ENCODE data around the gene PDZRN4. TPM values are rescaled to one million over a fixed set of nuclear protein-coding genes. Genes with fewer than 3 reads are reported as not detected.
"Not testable (repeated sequence)": the region's sequence is repeated elsewhere in the genome, so short reads cannot be mapped to it uniquely, and the experiment has no call there.

PDZRN4 gene
- total RNA-seq, 4 donors from 2014 or later: 43.9 to 75.2 (median 50.6) TPM

DNA sequence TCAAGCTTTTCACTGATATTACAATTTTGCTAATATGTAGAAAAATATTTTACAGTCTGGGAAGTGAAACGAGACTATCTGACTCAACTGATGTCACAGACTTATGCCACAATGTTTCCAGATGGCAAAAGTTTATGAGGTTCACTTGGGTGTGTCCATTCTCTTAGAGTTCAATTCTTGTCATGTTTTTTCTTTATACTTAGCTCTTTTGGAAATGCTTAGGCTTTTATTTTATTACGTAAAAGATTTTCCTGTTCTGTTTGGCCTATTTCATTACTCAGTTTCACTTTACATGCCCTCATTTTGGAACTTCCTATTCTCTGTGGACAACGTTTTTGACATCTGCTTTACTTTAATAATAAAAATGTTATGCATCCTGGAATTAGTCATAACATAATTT, 2.1 kb upstream of the PDZRN4 start:
- peak overlapping the region in 1 of 4 donors; percentile 2 for H3K27ac ChIP-seq (replicated peaks in 1 of 4)
- peaks cover 0 to 7% (median 0%) of the 10 kb centered on the region in 4 donors for H3K27me3 ChIP-seq
- intact Hi-C loops (cut with DNase I): no loop called here
- 46% methylated on average over 3 of the region's 3 CpGs for WGBS
- peaks cover 5 to 44% (median 27%) of the 10 kb centered on the region in 4 donors for H3K4me1 ChIP-seq
- TF ChIP-seq POLR2A (IDR thresholded peaks at IDR 0.05; ENCODE audit: low read depth) (no peak), CTCF (IDR thresholded peaks at IDR 0.05) (no peak), POLR2AphosphoS5 (IDR thresholded peaks at IDR 0.05) (no peak), EP300 (IDR thresholded peaks at IDR 0.05) (no peak)
- H3K9me3 ChIP-seq: no peaks in the 10 kb centered on the region
- no peak for DNase-seq (ENCODE audit: extremely low spot score)
- H3K4me3 ChIP-seq: no peak overlapping the region
- no peaks in the 10 kb centered on the region for H3K36me3 ChIP-seq

DNA sequence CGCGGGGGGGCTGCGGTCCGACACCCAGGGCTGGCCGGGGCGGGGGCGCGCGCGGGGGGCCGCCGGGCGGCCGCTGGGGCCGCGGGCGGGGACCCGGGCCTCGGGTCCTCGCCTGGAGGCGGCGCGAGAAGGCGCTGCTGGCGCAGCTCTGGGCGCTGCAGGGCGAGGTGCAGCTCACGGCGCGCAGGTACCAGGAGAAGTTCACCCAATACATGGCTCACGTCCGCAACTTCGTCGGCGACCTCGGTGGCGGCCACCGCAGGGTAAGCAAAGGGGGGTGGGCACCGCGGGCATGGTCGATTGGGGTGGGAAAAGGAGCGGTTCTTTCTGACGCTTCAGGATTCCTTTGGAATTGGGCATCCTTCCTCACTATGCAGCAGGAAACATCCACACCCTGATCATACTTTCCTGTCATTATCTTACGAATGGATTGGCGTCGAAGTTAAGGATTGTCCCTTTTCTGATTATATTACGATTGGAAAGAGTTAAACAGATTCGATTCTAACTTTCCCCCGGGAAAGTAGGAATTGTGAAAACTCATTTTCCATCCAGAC, 798 bp downstream of the PDZRN4 start:
- Histone ChIP-seq H3K27ac (replicated peaks in 1 of 4) (peak overlapping the region; percentile 88 to 92 (median 91)), H3K4me1 (peaks cover 5 to 61% (median 49%) of the 10 kb centered on the region in 4 donors), H3K36me3 (no peaks in the 10 kb centered on the region), H3K27me3 (peaks cover 0 to 7% (median 0%) of the 10 kb centered on the region in 4 donors), H3K4me3 (peak overlapping the region; percentile 67 to 78 (median 73)), H3K9me3 (no peaks in the 10 kb centered on the region)
- no peak for DNase-seq (ENCODE audit: extremely low spot score)
- 2% methylated on average over 11 of the region's 49 CpGs for WGBS
- no peak for TF ChIP-seq CTCF (IDR thresholded peaks at IDR 0.05)
- no peak for TF ChIP-seq EP300 (IDR thresholded peaks at IDR 0.05)
- TF ChIP-seq POLR2AphosphoS5 (IDR thresholded peaks at IDR 0.05): no peak
- no peak for TF ChIP-seq POLR2A (IDR thresholded peaks at IDR 0.05; ENCODE audit: low read depth)
- intact Hi-C loops (cut with DNase I): no loop called here

DNA sequence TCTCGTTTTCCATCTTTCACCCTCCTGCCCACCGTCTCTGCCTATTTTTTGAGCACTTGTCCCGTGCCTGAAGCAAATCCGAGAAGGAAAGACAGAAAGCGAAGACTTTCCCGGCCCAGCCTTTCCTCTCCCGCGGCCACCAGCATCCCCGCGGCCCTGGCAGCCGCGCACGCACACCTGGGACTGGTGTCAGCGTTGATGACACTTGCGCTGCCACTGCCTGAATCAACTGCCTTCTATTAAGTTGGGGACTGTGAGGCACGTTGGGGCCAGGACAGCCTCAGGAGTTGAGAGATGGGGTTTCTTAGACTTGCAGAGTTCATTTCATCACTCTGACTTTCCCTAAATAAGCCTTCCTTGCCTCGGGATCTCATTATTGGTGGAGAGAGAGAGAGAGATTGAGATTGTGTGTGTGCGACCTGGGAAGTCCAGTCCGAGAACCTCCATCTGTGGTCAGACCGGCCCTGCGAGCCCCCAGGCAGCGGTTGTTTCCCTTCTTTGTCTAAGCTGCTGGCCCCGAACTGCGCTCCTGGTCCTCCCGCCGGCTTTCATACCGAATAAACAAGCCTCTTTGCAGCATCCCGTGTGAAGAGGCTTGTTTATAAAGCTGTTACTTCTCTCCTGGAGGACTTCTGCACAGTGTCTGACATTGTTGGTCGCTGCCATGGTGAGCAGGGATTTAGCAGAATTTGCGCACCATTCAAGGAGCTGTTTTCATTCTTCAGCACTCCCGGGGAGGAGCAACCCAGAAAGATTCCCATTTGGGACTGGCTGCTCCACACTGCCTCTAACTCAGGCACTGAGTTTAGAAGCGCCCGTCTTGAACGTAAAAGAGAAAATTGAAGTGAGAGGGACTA, 1.5 kb downstream of the PDZRN4 start:
- WGBS: 2% methylated on average over 30 of the region's 34 CpGs
- Histone ChIP-seq H3K36me3 (no peaks in the 10 kb centered on the region), H3K9me3 (no peaks in the 10 kb centered on the region), H3K27me3 (peaks cover 0 to 7% (median 0%) of the 10 kb centered on the region in 4 donors), H3K4me3 (peak overlapping the region; percentile 67 to 78 (median 73)), H3K27ac (replicated peaks in 1 of 4) (peak overlapping the region; percentile 88 to 92 (median 91)), H3K4me1 (peaks cover 5 to 66% (median 56%) of the 10 kb centered on the region in 4 donors)
- TF ChIP-seq POLR2A (IDR thresholded peaks at IDR 0.05; ENCODE audit: low read depth): no peak
- TF ChIP-seq POLR2AphosphoS5 (IDR thresholded peaks at IDR 0.05): peak; percentile 59 to 72
- intact Hi-C loops (cut with DNase I): no loop called here
- no peak for DNase-seq (ENCODE audit: extremely low spot score)

DNA sequence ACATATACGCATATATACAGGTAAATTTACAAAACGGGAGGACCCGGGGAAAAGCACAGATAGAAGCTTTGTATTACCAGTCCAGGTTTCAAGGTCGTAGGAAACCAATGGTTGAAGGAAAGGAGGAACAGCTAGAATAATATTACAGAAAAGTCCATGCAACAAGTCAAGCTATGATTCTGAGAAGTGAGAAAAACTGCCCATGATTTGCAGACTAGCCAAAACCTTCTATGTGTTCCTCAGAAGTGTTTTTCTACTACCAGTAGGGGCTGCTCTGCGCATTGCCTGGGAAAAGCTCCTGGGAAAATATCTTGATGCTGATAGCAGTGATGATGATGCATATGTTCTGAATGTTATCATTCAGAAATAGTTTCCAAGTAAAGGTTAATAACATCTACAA, 2.2 kb downstream of the PDZRN4 start:
- H3K27me3 ChIP-seq: peaks cover 0 to 7% (median 0%) of the 10 kb centered on the region in 4 donors
- H3K4me3 ChIP-seq: peak overlapping the region; percentile 67 to 78 (median 73)
- no peak for TF ChIP-seq POLR2AphosphoS5 (IDR thresholded peaks at IDR 0.05)
- no peak for TF ChIP-seq EP300 (IDR thresholded peaks at IDR 0.05)
- no peak for TF ChIP-seq POLR2A (IDR thresholded peaks at IDR 0.05; ENCODE audit: low read depth)
- peak; percentile 58 to 72 (median 69) for TF ChIP-seq CTCF (IDR thresholded peaks at IDR 0.05)
- DNase-seq (ENCODE audit: extremely low spot score): no peak
- peak overlapping the region; percentile 88 to 92 (median 91) for H3K27ac ChIP-seq (replicated peaks in 1 of 4)
- H3K4me1 ChIP-seq: peaks cover 5 to 68% (median 56%) of the 10 kb centered on the region in 4 donors
- no peaks in the 10 kb centered on the region for H3K36me3 ChIP-seq
- intact Hi-C loops (cut with DNase I): no loop called here
- no peaks in the 10 kb centered on the region for H3K9me3 ChIP-seq
- 15% methylated on average over 5 of the region's 5 CpGs for WGBS

- DNase-seq (ENCODE audit: extremely low spot score); H3K36me3 ChIP-seq; H3K27me3 ChIP-seq; intact Hi-C loops (cut with DNase I); H3K9me3 ChIP-seq: not testable (repeated sequence)
- H3K27ac ChIP-seq (replicated peaks in 1 of 4): peak overlapping the region in 2 of 4 donors; percentile 91 to 92
- H3K4me1 ChIP-seq: peaks cover 5 to 77% (median 60%) of the 10 kb centered on the region in 4 donors
- peak overlapping the region in 2 of 4 donors; percentile 6 to 78 for H3K4me3 ChIP-seq
- 95% methylated on average over 3 of the region's 3 CpGs for WGBS
Measured at GRCh38 chr12:41191549-41191948, 3.4 kb downstream of the PDZRN4 start.

Measured in esophagus muscularis mucosa (tissue), 4 donors.